Stimulated activated CD4-positive, alpha-beta T cell treated with anti-CD3 and anti-CD28 coated beads, Interleukin-15, amount 100 ng/mL, for 1 hour (primary cell): ENCODE results near the gene FBXO7.
"Not testable (repeated sequence)": the region's sequence is repeated elsewhere in the genome, so short reads cannot be mapped to it uniquely, and the experiment has no call there.

Source experiments
- DNase-seq, 2 donors: peaks; one replicate each; pipeline ENCODE4 v3.0.0-alpha.2; 2020; ENCODE audit warnings: low read depth in 1 of 2, low spot score in 1 of 2

FBXO7 gene

DNA sequence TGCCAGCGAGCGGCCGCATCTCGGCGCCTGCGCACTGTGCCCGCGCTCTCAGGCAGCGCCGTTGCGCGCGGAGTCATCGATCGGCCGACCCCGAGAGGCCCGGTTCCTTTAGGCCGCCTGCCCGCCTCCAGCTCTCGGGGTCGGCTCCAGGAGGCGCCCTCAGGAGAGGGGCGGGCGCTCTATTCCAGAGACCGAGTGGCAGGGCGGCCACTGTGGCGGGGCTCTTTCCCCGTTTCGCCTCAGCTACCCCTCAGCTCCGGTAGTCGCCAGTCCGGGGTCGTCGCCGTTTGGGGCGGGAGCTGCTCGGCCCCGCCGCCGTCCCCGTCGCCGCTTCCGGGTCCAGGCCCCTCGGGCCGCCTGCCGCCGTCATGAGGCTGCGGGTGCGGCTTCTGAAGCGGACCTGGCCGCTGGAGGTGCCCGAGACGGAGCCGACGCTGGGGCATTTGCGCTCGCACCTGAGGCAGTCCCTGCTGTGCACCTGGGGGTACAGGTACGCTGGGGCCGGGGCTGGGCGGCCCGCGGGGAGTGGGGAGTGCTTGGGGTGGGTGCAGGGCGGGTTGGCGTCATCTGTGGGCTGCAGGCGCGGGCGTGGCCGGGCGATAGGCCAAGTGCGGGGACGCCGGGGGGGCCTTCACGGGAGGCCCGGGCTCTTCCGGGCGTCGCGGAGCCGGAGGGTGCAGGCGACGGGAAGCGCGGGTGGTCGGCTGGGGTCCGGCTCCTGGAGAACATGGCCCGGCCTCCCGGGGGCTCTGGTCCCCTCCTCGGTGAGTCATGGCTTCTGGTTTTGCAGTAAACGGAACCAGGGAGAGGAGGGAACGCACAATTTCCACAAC lies at the start of gene FBXO7:
FBXO7 (plus strand) TSS at position 177 of the 833 bp plus-strand sequence; CDS start at position 369, 192 bp downstream.
- DNase-seq: peak; percentile 65 to 79

DNA sequence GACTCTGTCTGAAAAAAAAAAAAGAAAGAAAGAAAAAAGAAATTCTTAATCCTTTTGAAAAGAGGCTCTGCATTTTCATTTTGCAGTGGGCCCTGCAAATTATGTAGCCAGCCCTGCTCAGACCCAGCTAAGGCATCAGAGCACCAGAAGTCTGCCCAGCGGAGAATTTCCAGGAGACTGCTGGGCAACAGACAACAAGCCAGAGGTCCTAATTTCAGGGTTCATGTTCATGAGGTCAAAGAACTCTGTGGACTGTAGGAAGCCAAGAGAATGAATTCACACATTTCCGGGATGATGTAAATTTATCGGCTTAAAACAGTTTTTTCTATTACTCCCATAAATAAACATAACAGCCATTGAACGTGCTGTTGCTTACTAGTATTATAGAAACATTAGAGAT lies 47.7 kb upstream of the FBXO7 start:
- DNase-seq: no peak

DNA sequence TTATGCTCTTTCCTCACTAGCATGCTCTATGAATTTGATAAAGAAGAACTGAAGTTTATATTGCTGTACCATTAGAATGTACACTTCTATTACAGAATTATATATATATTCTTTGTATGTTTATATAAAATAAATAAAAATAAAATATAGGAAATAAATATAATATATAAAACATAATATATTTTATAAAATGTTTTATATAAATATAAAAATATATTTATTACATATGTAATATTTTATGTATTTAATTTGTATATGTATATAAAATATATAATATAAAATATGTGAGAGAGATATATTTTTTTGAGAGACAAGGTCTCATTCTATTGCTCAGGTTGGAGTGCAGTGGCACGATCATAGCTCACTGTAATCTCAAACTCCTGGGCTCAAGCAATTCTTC lies 44.3 kb upstream of the FBXO7 start:
- DNase-seq: no peak

DNA sequence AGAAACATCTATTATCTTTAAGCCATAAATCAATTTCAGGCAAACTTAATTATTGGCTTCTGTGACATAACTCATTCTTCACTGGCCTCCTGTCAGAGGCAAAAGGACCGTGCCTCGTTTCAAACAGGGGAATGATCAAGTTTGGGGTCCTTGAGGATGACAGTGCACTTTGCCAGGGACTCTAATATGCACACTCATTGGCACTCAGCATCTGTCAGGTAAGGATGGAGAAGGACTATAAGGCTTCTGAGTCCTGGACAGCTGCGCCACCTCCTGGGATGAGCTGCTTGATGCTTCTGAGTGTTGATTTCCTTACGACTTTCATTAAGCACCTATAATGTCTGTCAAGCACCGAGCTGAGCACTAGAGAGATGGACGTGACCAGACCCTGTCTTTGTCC lies 30.5 kb upstream of the FBXO7 start:
- DNase-seq: no peak

DNA sequence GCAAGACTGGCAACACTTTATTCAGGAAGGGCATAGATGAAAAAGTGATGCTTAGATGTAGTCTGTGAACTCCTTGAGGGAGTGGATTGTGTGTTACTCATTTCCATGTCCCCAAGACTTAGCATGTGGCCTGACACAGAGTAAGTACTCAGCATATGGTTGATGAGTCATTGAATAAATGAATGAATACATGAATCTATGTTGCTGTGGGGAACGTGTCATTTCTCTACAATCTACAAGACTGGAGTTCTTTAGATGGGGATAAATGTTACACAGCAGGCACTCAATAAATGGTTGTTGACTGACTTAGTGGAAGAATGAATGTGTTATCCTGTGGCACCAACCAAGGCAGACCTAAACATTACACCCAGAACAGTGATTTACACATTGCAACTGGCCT lies 28.3 kb upstream of the FBXO7 start:
- no peak for DNase-seq

DNA sequence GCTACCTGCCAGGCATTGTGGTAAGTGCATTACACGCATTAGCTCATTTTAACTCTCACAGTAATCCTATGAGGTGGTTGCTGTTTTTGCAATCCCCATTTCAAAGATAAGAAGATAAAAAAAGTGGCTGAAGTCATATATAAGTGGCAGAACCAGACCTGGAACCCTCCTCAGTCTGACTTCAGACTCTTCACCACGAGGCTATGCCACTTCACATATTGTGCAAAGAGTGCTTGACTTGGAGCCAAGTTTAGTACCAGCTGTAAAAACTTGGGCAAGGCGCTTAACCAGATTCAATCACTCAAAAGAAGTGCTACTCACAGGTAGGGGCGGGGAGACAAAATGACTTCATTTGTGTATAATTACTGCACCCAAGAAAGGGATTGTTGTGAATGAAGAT lies 25.6 kb upstream of the FBXO7 start:
- DNase-seq: no peak

DNA sequence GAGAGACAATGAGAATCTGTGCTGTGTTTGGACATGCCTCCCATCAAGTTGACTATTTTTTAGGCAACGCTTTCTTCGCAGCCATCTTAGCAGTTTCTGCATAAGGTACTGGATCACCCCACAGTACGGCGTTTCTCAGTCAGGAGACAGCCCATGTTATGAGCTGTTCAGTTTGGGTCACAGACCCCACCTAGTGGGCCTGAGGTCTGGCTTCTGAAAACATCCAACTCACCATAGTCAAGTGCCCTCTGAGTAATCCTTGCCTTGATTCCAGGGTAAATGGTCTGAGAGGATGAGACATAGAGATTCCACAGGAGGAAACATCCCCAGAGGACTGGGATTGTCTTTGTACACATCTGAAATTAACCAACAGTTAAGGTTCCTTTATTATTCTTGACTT lies 17.6 kb upstream of the FBXO7 start:
- no peak for DNase-seq

DNA sequence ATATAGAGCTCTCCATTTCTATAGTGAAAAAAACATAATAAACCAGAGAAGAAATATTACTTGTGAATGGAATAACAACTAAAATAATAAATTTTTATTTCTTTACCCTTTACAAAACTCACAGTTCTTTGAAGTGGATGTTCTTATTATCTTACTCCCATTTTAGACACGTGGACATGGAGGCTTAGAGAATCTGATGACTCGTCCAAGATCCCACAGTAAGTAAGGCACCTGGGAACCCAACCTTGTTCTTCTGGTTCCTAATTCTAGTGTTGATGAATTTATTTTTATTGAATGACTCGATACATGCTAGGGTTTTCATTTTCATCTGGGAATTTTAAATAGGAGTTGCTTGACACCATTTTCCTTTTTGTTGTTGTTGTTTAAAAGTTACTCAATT lies 12.2 kb upstream of the FBXO7 start:
- no peak for DNase-seq

DNA sequence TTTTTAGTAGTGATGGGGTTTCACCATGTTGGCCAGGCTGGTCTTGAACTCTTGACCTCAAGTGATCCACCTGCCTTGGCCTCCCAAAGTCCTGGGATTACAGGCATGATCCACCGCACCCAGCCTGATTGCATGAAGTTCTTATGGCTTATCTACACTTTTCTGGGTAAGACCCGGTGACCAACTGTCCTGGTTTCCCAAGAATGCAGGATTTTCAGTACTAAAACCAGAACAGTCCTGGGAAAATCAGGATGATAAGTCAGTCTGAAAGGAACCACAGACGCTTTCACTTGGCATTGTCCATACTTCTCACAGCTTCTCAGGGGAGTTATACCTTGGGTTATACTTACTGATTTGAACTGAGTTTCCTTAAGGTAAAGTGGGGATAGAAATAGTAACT lies 8.9 kb upstream of the FBXO7 start:
- no peak for DNase-seq

DNA sequence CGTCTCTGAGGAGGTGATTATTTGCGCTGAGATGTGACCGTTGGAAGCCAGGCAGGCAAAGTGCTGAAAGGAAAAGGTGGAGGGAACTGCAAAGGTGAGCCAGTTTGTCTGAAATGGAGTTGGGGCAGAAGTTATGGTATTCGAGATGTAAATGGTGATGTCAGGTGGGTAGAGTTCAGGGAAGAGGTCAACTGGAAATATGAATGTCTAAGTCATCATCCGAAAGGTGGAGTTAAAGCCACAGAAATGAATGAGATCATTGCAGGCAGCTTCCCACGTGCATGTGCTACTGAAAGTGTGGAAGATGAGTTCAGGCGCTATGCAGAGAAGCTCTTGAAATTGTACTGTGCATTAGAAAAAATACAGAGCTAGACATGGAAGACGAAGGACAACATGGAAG lies 8.1 kb upstream of the FBXO7 start:
- DNase-seq: no peak

DNA sequence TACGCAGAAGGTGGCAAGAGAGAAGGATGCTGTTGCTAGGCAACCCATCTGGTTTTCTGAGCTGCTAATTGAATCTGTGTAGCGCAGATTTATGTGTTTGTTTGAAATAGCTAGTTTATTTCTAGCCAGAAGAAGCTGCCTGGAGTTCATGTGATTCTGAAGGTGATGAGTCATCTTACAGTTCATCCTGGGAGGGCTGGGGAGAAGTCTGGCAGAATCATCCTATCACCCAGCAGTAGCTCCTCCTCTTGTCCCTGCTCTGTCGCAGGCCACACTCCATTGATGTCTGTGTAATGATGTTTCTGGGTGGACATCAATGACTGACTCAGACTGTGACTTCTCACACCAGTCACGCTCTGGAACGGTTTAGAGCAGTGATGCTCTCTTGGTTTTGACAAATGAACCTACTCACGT lies 4.8 kb upstream of the FBXO7 start:
- no peak for DNase-seq

DNA sequence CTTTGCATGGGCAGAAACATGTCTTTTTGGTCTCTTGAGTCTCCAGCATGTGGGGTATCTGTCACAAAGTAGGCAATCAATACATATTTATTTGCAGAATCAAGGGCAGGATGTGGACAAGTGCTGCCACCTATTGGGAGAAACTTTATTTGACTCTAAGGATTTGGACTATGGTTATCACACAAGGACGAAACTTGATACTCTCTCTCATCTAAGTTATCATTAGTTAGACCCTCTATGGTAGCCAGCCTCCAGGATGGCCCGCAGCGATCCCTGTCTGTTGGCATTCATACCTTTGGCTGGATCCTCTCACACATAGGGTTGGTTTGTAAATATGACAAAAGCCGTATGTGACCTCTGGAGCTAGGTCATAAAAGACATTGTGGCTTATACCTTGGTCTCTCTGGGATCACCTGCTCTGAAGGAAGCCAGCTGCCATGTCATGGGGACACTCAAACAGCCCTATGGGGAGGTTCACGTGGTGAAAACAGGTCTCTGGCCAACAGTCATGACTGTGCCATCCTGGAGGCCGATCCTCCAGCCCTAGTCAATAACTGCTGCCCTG lies 1.1 kb upstream of the FBXO7 start:
- DNase-seq: no peak

DNA sequence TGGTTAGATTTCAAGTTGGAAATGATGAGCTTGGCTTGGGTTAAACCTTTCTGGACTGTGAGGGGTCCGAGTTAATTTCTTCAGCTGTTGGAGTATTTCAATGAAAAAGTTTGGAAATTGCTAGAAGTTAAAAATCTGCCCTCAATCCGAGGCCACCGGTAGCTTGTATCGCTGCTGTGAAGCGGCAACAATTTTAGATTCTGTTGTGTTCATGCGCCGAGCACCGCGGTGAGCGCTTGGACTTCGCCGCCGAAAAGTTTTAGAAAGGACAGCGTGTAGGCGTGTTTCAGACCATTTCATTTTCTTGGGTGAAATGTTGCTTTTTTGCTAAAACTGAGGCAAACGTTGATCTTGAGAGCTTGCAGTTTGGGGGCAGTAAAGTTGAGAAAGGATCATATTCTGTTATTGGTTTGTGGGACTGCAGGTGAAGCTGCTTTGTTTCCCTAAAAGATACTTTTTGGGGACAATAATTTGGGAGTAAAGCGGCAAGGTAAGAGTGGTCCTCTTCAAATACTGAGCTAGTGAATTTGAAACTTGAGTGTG lies 928 bp downstream of the FBXO7 start:
- DNase-seq: no peak

DNA sequence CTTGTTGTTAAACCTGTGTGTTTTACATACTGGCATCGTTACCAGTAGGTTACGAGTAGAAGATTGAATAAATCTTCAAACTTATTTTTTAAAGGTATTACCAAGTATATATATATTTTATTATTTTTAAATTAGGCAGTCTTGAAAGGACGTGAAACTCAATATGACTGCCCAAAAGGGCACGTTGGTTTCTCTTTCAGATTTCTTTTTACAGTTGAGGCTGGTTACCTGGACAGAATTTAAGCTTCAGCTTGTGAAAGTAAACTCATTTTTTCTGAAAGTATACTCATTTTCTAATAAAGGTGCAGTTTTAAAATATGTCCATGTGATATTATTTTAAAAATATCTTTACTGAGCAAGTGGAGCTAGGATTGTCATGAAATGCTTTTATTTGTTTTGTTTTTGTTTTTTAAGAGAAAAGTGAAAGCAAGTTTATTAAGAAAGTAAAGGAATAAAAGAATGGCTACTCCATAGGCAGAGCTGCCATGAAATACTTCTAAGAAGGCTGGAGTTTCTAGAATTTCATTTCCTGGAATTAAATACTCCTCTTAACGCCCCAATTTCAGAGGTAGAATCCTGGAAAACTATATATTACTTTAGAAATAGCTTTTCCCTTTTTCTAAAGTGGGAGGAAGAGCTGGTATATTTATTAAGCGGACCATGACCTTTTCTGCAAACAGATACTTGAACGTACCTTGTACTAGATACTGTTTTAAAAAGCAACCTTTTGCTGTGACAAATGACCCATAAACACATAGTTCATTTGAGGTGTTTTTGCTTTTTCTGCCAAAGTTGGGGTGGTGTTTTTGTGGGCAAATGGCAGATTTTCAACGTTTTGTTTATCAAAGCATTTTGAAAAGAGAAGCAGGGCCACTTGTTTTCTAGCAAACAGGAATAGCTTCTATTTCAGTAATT lies 1.9 kb downstream of the FBXO7 start:
- no peak for DNase-seq

DNA sequence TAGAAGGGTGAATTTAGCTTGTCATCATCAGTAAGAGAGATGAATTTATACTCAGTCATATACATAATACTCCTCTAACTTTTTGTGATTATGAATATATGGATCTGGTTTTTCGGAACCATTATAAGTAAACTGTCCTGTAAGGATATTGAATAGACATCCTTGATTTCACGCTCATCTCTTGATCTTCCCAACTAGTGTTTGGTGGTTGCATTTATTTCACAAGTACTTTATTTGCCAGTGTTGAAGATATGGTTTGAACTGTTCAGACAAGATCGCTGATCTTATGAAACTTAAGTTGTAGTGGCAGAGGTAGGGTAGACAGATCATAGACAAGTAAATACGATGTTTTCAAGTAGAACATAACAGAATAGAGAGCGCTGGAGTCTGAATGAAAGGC lies 3.0 kb downstream of the FBXO7 start:
- DNase-seq: no peak

DNA sequence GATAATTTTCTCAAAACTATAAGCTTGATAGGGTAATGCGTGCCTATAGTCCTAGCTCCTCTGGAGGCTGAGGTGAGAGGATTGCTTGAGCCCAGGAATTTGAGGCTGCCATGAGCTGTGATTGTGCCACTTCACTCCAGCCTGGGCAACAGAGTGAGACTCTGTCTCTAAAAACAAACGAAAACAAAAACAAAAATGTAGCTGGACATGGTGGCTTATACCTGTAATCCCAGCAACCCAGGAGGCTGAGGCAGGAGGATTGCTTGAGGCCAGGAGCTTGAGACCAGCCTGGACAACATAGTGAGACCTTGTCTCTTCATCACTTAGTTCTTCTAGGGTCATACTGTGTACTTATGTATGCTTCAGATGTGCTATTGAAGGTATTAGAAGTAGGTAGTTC lies 3.9 kb downstream of the FBXO7 start:
- not testable (repeated sequence) for DNase-seq

DNA sequence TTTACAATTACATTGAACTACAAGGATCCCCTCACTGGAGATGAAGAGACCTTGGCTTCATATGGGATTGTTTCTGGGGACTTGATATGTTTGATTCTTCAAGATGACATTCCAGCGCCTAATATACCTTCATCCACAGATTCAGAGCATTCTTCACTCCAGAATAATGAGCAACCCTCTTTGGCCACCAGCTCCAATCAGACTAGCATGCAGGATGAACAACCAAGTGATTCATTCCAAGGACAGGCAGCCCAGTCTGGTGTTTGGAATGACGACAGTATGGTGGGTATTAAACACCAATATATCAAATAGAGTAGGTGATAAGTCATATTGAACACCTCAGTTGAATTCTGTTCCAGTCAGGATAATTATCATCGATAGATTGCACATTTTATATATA lies 4.4 kb downstream of the FBXO7 start:
- no peak for DNase-seq

DNA sequence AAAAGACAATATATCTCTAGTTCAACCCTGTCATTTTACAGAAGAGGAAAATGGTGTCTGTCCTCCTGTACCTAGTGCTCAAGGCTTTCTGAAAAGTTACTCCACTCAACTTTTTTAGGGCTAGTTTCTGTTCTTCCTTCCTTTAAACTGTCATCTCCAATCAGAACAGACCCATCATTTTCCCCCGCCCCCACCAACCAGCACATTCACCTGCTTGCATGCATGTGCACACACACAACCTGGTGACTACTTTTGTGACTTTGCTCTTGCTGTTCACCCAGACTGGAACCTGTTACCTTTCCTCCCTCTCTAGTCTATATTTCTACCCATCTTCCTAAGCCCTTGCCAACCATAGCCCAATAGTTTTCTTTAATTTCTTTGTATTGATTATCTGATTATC lies 5.6 kb downstream of the FBXO7 start:
- no peak for DNase-seq

DNA sequence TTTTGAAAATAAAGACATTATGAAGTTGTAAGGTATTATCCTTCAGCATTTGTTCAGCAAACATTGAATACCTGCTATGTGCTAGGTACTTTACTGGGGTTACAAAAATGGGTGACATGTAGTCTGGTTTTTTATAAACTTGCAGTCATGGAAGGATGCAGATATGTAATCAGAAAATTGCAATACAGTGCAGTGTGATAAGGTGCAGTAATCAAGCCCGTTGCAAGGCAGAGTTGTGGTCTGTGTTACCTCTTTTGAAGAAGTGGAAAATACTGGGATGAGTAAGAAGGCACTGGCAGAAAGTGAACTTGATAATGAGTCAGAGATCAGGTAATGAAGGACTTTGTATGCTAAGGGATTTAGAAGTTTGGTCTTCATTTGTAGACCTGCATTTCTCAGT lies 8.1 kb downstream of the FBXO7 start:
- no peak for DNase-seq

DNA sequence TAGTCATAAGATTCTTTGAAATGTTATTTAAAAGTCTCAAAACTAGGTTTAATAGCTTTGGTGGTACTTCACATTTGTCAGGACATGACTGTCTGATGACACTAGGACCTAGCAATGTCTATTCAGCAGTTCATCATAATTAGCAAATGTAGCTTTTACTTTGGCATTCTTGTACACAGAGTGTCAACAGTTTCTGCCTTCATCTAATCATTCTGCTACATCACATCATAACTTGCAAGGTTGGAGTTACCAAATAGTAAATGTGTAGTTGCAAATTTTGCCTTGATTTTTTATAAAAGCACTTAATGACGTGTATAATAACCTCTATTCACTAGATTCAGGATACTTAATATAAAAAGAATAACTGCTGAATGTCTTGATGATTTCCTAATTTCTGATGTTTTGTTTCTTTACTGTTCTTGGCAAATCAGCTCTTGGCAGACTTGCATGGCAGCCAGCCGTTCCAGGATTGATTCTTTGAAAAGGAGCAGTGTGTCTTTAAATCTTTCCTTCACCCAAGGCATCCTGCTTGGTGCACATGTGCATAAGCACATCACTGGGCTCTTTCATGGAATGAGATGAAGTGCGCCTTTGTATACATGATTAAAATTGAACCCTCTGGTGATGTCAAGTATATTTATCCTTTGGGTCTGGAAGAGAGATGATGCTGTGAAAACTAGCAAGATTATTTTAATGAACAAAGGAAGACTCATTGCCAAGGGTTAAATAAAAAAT lies 12.2 kb downstream of the FBXO7 start:
- DNase-seq: no peak

DNA sequence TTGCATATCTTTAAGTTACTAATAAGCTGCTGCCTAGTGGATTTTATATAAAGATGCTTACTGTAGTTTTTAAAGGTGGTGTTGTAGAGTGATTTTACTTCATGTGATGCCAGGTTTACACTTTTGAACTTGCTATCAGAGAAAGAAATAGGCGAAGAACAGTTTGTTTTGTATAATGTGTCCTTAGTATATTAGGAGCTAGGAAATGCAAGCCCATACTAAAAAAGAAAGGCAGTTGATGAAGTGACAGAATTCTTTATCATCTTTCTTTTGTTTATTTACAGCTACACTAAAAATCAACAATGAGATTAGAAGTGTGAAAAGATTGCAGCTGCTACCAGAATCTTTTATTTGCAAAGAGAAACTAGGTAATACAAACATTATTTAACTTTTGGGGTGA lies 12.8 kb downstream of the FBXO7 start:
- DNase-seq: no peak
